ENCODE data around the gene EXOC6B. TPM values are rescaled to one million over a fixed set of nuclear protein-coding genes. Genes with fewer than 3 reads are reported as not detected.

Gene EXOC6B
- total RNA-seq, 1 donor from 2014 or later = 32.2 TPM

- Mint-ChIP-seq H3K27me3 (ENCODE audit: low read depth) (peaks cover 21% of the 10 kb centered on the region), H3K27ac (ENCODE audit: unreplicated experiment) (no peak overlapping the region), H3K36me3 (ENCODE audit: low read depth) (peaks cover 3% of the 10 kb centered on the region), H3K4me1 (ENCODE audit: low read depth) (peaks cover 42% of the 10 kb centered on the region), H3K9me3 (ENCODE audit: low read depth) (no peaks in the 10 kb centered on the region), H3K4me3 (ENCODE audit: unreplicated experiment) (no peak overlapping the region)
- TF ChIP-seq CTCF (IDR thresholded peaks at IDR 0.05) = no peak
- no peak for DNase-seq (ENCODE audit: low spot score)
These were observed 683.0 kb downstream of the EXOC6B start for GRCh38 chr2:72142570-72143440.

- peaks cover 40% of the 10 kb centered on the region for H3K4me1 Mint-ChIP-seq (ENCODE audit: low read depth)
- no peak for DNase-seq (ENCODE audit: low spot score)
- no peaks in the 10 kb centered on the region for H3K9me3 Mint-ChIP-seq (ENCODE audit: low read depth)
- H3K27me3 Mint-ChIP-seq (ENCODE audit: low read depth) = peaks cover 18% of the 10 kb centered on the region
- no peak overlapping the region for H3K27ac Mint-ChIP-seq (ENCODE audit: unreplicated experiment)
- H3K4me3 Mint-ChIP-seq (ENCODE audit: unreplicated experiment) = no peak overlapping the region
- TF ChIP-seq CTCF (IDR thresholded peaks at IDR 0.05) = no peak
- H3K36me3 Mint-ChIP-seq (ENCODE audit: low read depth) = peaks cover 3% of the 10 kb centered on the region
These were observed 683.9 kb downstream of the EXOC6B start for GRCh38 chr2:72141881-72142451.

GRCh38 chr2:72141032-72141645 lies 684.7 kb downstream of the EXOC6B start:
- Mint-ChIP-seq H3K27me3 (ENCODE audit: low read depth) (peaks cover 10% of the 10 kb centered on the region), H3K4me3 (ENCODE audit: unreplicated experiment) (no peak overlapping the region)
- peak; percentile 74 for DNase-seq (ENCODE audit: low spot score)

DNA sequence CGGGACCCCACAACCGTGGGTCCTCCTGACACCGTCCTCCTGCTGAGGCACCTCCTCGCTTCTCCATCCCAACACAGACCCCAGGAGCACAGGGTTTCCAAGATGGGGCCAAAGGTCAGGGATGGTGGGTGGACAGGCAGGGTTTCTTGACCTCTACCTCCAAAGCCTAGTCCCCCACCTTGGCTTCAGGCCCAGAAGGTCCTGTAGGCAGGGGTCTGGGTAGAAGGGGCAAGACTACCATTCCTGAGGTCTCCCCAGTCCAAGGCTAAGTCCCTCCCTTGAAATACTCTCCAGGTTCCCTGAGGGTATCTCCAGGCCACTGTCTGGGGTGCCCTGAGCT lies 685.2 kb downstream of the EXOC6B start:
- no peak for TF ChIP-seq CTCF (IDR thresholded peaks at IDR 0.05)
- no peaks in the 10 kb centered on the region for H3K36me3 Mint-ChIP-seq (ENCODE audit: low read depth)
- H3K27ac Mint-ChIP-seq (ENCODE audit: unreplicated experiment) = no peak overlapping the region
- peak; percentile 69 for DNase-seq (ENCODE audit: low spot score)
- no peaks in the 10 kb centered on the region for H3K9me3 Mint-ChIP-seq (ENCODE audit: low read depth)
- H3K4me3 Mint-ChIP-seq (ENCODE audit: unreplicated experiment) = no peak overlapping the region
- peaks cover 4% of the 10 kb centered on the region for H3K27me3 Mint-ChIP-seq (ENCODE audit: low read depth)
- H3K4me1 Mint-ChIP-seq (ENCODE audit: low read depth) = peaks cover 28% of the 10 kb centered on the region

More at GRCh38 chr2:72141032-72141645, 684.7 kb downstream of the EXOC6B start:
- H3K4me1 Mint-ChIP-seq (ENCODE audit: low read depth) = peaks cover 33% of the 10 kb centered on the region
- H3K27ac Mint-ChIP-seq (ENCODE audit: unreplicated experiment) = no peak overlapping the region
- no peak for TF ChIP-seq CTCF (IDR thresholded peaks at IDR 0.05)
- H3K9me3 Mint-ChIP-seq (ENCODE audit: low read depth) = no peaks in the 10 kb centered on the region
- no peaks in the 10 kb centered on the region for H3K36me3 Mint-ChIP-seq (ENCODE audit: low read depth)

DNA sequence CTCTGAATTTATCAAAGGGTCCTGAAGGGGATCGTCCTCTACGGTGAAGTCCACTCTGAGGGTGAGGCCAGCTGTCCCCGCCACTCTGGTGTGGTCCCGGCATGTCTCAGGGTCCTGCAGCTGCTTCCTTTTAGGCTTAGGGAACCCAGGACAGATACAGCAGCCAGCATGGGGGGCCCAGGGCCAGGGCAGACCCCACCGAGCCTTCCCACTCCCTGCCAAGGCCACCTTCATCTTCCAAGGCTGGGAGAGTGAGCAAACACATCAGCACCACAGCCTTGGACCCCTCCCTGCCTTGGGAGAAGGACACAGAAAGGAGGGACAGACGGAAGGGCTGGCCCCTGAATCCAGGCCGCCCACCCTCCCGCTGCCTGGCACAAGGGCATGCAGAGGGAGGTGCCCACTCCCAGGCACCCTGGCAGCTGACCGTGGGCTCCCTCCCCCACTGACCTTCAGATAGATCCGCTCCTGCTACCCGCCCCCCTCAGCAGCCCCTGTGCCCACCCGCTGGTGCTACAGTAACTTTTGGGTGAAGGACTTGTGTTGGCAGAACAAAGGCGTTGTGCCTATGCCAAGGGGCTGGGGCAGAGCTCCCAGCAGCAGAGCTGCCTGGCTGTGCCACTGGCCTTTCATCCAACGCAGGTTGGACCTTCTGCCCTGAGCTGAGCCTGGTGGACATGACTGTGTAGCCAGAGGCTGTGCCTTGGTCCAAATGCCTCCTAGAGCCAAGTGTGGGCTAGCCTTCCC lies 685.8 kb downstream of the EXOC6B start:
- Mint-ChIP-seq H3K36me3 (ENCODE audit: low read depth) (no peaks in the 10 kb centered on the region), H3K9me3 (ENCODE audit: low read depth) (no peaks in the 10 kb centered on the region), H3K4me3 (ENCODE audit: unreplicated experiment) (no peak overlapping the region), H3K27ac (ENCODE audit: unreplicated experiment) (no peak overlapping the region), H3K27me3 (ENCODE audit: low read depth) (peaks cover under 1% of the 10 kb centered on the region), H3K4me1 (ENCODE audit: low read depth) (peaks cover 22% of the 10 kb centered on the region)
- TF ChIP-seq CTCF (IDR thresholded peaks at IDR 0.05) = no peak
- peak; percentile 75 for DNase-seq (ENCODE audit: low spot score)

Measured in chondrocyte (in vitro differentiated cells).